MCF 10A (cell line): ENCODE measurements around the gene ABCC1. TPM values are rescaled to one million over a fixed set of nuclear protein-coding genes. Genes with fewer than 3 reads are reported as not detected.

Source experiments
- Bru-seq: library from RNA; stranded (reverse); fragments of 400-500 nt; gene quantifications from one replicate; lab custom pipeline; 2021; lab: Mats Ljungman, UMichigan
- BruChase-seq, 2 experiments: library from RNA; stranded (reverse); fragments of 400-500 nt; gene quantifications; one replicate each; lab custom pipeline; 2021; lab: Mats Ljungman, UMichigan
- BruUV-seq: library from RNA; stranded (reverse); fragments of 400-500 nt; replicated peaks from 2 replicates; lab custom pipeline; 2021; lab: Mats Ljungman, UMichigan
- CTCF ChIA-PET: fragments of 300-600 bp; sonication (Branson Sonifier 250); formaldehyde crosslinking; extraction: SDS; loops from one replicate; lab custom pipeline; 2021; ENCODE audit warnings: antibody characterized with exemption, inconsistent platforms; lab: Yijun Ruan, JAX
- POLR2A ChIA-PET: fragments of 300-600, 350-650 bp; sonication (Branson Sonifier 250); formaldehyde crosslinking; extraction: SDS; loops from one replicate; lab custom pipeline; 2020; ENCODE audit warnings: antibody characterized with exemption, inconsistent platforms; lab: Yijun Ruan, JAX
- DNase-seq: peaks from one replicate; pipeline ENCODE4 v3.0.0-alpha.2; 2018; ENCODE audit not compliant: unreplicated experiment
- H3K27ac Mint-ChIP-seq: one replicate; pipeline ENCODE4 v1.8.0; 2022; ENCODE audit warnings: mild to moderate bottlenecking, low read depth, mixed read lengths; ENCODE audit not compliant: unreplicated experiment
- H3K27me3 Mint-ChIP-seq: one replicate; pipeline ENCODE4 v1.8.0; 2022; ENCODE audit warnings: mixed read lengths; ENCODE audit not compliant: insufficient read depth, unreplicated experiment
- H3K36me3 Mint-ChIP-seq: one replicate; pipeline ENCODE4 v1.8.0; 2022; ENCODE audit warnings: mild to moderate bottlenecking, moderate library complexity, mixed read lengths; ENCODE audit not compliant: insufficient read depth, unreplicated experiment
- H3K4me1 Mint-ChIP-seq: one replicate; pipeline ENCODE4 v1.8.0; 2022; ENCODE audit warnings: mixed read lengths; ENCODE audit not compliant: insufficient read depth, unreplicated experiment
- H3K4me3 Mint-ChIP-seq: one replicate; pipeline ENCODE4 v1.8.0; 2022; ENCODE audit warnings: mild to moderate bottlenecking, moderate library complexity, mixed read lengths; ENCODE audit not compliant: unreplicated experiment
- H3K9me3 Mint-ChIP-seq: one replicate; pipeline ENCODE4 v1.8.0; 2022; ENCODE audit warnings: mixed read lengths; ENCODE audit not compliant: unreplicated experiment
- intact Hi-C: fragments of 100-400 bp; cut with micrococcal nuclease; formaldehyde crosslinking; loops from 2 replicates; pipeline ENCODE4 v1.14.1; 2022
- long read RNA-seq: library from polyadenylated mRNA; stranded (forward); transcript quantifications from one replicate; pipeline ENCODE4 v2.0.0, GENCODE V29; 2022
- total RNA-seq: library from RNA; stranded (reverse); gene quantifications from 2 replicates; pipeline ENCODE4 v1.2.3, GENCODE V29; 2022
- TF ChIP-seq, protein P1 (sequence below): fragments of 200-600 bp; IDR thresholded peaks from one replicate; pipeline ENCODE4 v1.8.0; 2022; ENCODE audit warnings: antibody characterized with exemption, mild to moderate bottlenecking; ENCODE audit not compliant: unreplicated experiment

The ABCC1 gene
- 72.5 and 95.3 TPM in 2 replicates for total RNA-seq
- percentile 77 among the genes with signal in this experiment for Bru-seq, nascent RNA
- percentile 77 among the genes with signal in this experiment for BruChase-seq, experiment 1, labeled RNA remaining after a 6-hour chase
- BruChase-seq, experiment 2, labeled RNA remaining after a 2-hour chase: percentile 71 among the genes with signal in this experiment
- long read RNA-seq, full-length matches to known transcripts: 34 of 93 reads
- long read RNA-seq, partial matches to known transcripts: 35 of 93 reads
- long read RNA-seq, other reads (novel, unspliced or antisense): 24 of 93 reads

DNA sequence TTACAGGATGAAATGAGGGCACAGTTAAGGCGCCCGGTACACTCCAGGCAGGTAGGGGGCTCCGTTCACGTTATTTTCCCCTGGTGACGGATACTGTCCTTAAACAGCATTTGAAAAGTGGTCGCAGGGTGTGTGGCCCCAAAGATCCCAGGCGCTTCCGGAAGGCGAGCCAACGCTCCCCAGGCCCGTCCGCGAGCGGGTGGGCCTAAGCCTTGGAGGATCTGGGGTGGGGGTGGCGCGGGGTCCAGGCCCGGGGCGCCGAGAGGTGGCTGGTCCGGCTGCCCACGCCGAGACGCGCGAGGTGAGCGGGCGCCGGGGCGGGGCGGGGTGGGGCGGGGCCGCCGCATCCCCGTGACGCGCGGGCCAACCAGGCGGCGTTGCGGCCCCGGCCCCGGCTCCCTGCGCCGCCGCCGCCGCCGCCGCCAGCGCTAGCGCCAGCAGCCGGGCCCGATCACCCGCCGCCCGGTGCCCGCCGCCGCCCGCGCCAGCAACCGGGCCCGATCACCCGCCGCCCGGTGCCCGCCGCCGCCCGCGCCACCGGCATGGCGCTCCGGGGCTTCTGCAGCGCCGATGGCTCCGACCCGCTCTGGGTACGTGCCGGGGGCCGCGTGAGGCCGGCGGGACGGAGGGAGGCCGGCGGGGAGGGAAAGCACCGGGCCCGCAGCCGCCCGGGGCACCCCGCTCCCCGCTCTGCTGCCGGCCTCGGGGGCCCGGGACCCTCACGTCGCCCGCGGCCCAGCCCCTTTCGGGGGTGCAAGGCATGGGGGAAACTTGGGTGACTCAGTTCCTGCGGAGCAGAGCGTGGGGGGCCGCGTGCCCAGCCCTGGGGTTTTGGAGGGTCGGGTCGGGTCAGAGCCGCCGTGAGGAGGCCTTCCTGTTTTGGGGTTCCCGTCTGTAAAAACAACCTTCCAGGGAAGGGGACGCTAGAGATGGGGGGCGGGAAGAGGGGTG lies at the start of gene ABCC1:
Gene ABCC1 (plus strand): TSS at position 407 of the 951 bp plus-strand sequence. CDS start 136 bp downstream, at position 543.
- DNase-seq: no peak
- Mint-ChIP-seq H3K9me3 (no peaks in the 10 kb centered on the region), H3K36me3 (peaks cover 4% of the 10 kb centered on the region), H3K27ac (peak within 1 kb of the TSS; percentile 92), H3K4me1 (peaks cover 23% of the 10 kb centered on the region), H3K27me3 (no peaks in the 10 kb centered on the region), H3K4me3 (peak within 1 kb of the TSS; percentile 87)
- POLR2A ChIA-PET: interaction anchor here (0.7 to 3.7 kb wide), 19 partner anchors 10 to 306 kb away, joined by 3 to 32 read pairs (median 6); partner anchors contain the start of genes CEP20 and MARF1
- no TSS peak for BruUV-seq
- intact Hi-C loops: loop anchor here (1.0 to 5.0 kb wide), 2 partner anchors 75 to 78 kb away; no protein-coding TSS in a partner anchor
- CTCF ChIA-PET: interaction anchor here (0.7 to 1.3 kb wide), 3 partner anchors 44 to 157 kb away, joined by 3 to 11 read pairs (median 3); no protein-coding TSS in a partner anchor
- TF ChIP-seq, protein P1, sequence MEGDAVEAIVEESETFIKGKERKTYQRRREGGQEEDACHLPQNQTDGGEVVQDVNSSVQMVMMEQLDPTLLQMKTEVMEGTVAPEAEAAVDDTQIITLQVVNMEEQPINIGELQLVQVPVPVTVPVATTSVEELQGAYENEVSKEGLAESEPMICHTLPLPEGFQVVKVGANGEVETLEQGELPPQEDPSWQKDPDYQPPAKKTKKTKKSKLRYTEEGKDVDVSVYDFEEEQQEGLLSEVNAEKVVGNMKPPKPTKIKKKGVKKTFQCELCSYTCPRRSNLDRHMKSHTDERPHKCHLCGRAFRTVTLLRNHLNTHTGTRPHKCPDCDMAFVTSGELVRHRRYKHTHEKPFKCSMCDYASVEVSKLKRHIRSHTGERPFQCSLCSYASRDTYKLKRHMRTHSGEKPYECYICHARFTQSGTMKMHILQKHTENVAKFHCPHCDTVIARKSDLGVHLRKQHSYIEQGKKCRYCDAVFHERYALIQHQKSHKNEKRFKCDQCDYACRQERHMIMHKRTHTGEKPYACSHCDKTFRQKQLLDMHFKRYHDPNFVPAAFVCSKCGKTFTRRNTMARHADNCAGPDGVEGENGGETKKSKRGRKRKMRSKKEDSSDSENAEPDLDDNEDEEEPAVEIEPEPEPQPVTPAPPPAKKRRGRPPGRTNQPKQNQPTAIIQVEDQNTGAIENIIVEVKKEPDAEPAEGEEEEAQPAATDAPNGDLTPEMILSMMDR: no peak

DNA sequence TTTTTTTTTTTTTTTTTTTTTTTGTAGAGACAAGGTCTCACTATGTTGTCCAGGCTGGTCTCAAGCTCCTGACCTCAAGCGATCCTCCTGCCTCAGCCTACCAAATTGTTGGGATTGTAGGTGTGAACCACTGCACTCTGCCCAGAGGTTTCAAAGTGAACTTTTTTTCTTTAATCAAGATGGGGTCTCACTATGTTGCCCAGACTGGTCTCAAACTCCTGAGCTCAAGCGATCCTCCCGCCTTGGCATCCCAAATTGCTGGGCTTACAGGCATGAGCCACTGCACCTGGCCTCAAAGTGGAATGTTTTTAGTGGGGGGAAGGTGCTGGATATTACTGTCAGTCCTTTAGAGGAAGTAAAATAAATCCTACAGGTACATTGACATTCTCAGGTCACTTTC lies 49.1 kb upstream of the ABCC1 start:
- intact Hi-C loops: no loop called here
- Mint-ChIP-seq H3K4me1 (peaks cover 27% of the 10 kb centered on the region), H3K27me3 (no peaks in the 10 kb centered on the region), H3K36me3 (peaks cover 6% of the 10 kb centered on the region), H3K9me3 (no peaks in the 10 kb centered on the region), H3K4me3 (no peak overlapping the region), H3K27ac (peak overlapping the region; percentile 87)
- POLR2A ChIA-PET: interaction anchor here (0.7 to 7.6 kb wide), 22 partner anchors 10 to 122 kb away, joined by 3 to 97 read pairs (median 5); partner anchors contain the start of gene CEP20
- DNase-seq: no peak
- no TSS peak for BruUV-seq
- TF ChIP-seq, protein P1: no peak
- CTCF ChIA-PET: interaction anchor here (0.5 to 1.3 kb wide), 7 partner anchors 12 to 231 kb away, joined by 3 to 6 read pairs (median 4); partner anchors contain the start of gene CEP20

DNA sequence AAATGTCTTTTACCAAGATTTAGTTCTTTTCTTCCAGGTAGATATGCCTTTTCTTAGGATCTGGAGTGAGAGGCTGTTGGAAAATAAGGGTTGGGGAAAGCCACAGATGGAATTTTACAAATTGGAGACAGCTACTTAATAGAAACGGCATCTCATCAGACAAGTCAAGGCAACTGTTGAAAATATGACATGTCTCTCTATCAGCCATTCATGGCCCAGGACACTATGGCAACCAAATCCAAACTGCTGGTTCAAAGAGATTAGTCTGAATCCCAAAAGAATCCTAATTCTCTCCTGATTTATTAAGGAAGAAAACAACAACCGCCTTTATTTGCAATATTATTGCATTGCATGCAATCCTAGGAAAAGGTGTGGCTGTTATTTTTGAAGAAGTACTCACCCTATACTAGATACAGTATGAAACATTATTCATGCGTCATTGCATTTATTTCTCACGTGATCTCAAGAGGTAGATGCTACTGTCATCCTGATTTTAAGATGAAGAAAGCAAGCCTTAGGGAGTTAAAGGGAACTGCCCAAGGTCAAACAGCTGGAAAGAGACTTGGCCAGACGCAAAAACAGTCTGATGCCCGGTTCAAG lies 48.4 kb upstream of the ABCC1 start:
- Mint-ChIP-seq H3K36me3 (peaks cover 6% of the 10 kb centered on the region), H3K4me3 (no peak overlapping the region), H3K27me3 (no peaks in the 10 kb centered on the region), H3K27ac (peak overlapping the region; percentile 87), H3K4me1 (peaks cover 27% of the 10 kb centered on the region), H3K9me3 (no peaks in the 10 kb centered on the region)
- DNase-seq: peak; percentile 53
- ChIA-PET CTCF (no interaction called here), POLR2A (interaction anchor here (0.8 to 7.6 kb wide), 12 partner anchors 14 to 122 kb away, joined by 3 to 97 read pairs (median 12); partner anchors contain the start of gene CEP20)
- intact Hi-C loops: loop anchor here (1.0 kb wide), 1 partner anchor 19 kb away; no protein-coding TSS in a partner anchor
- TF ChIP-seq, protein P1: no peak
- BruUV-seq: TSS peak; percentile 97
